Measurements from ENCODE around the gene ACTR5. TPM values are rescaled to one million over a fixed set of nuclear protein-coding genes. Genes with fewer than 3 reads are reported as not detected.
"Not testable (repeated sequence)": the region's sequence is repeated elsewhere in the genome, so short reads cannot be mapped to it uniquely, and the experiment has no call there.

Gene ACTR5
- total RNA-seq, 1 experiment from 2014 or later = 12.9 TPM

DNA sequence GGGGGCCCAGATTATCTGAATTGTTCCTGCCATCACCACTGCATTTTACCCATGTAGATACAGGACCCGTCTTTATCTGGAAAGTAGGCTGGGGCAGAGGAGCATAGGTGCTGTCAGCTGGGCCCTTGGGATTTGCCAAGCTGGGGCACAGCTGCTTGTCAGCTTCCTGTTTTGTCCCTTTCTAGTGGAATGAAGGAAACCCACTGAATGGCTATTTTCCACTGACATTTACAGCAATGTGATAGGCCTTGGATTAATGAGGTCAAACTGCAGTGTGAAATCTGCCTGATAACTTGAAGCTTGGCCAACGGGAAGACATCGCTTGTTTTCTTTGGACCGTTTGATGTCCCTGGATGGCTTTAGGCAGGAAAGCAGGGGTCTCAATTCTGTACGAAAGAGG lies 63.9 kb downstream of the ACTR5 start:
- intact Hi-C loops (cut with micrococcal nuclease; ENCODE audit: unreplicated experiment) = no loop called here
- Mint-ChIP-seq H3K27ac (ENCODE audit: unreplicated experiment) (no peak overlapping the region), H3K27me3 (ENCODE audit: unreplicated experiment) (peaks cover 87% of the 10 kb centered on the region), H3K4me1 (ENCODE audit: low read depth, unreplicated experiment) (no peaks in the 10 kb centered on the region), H3K4me3 (ENCODE audit: low read depth, unreplicated experiment) (no peak overlapping the region), H3K36me3 (ENCODE audit: insufficient read depth, unreplicated experiment) (no peaks in the 10 kb centered on the region), H3K9me3 (ENCODE audit: low read depth, unreplicated experiment) (no peaks in the 10 kb centered on the region)
- CTCF ChIA-PET = no interaction called here
- TF ChIP-seq, protein P1, sequence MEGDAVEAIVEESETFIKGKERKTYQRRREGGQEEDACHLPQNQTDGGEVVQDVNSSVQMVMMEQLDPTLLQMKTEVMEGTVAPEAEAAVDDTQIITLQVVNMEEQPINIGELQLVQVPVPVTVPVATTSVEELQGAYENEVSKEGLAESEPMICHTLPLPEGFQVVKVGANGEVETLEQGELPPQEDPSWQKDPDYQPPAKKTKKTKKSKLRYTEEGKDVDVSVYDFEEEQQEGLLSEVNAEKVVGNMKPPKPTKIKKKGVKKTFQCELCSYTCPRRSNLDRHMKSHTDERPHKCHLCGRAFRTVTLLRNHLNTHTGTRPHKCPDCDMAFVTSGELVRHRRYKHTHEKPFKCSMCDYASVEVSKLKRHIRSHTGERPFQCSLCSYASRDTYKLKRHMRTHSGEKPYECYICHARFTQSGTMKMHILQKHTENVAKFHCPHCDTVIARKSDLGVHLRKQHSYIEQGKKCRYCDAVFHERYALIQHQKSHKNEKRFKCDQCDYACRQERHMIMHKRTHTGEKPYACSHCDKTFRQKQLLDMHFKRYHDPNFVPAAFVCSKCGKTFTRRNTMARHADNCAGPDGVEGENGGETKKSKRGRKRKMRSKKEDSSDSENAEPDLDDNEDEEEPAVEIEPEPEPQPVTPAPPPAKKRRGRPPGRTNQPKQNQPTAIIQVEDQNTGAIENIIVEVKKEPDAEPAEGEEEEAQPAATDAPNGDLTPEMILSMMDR (IDR thresholded peaks at IDR 0.05; ENCODE audit: unreplicated experiment) = no peak
- DNase-seq = no peak
- BruUV-seq (replicated peaks) = no TSS peak

DNA sequence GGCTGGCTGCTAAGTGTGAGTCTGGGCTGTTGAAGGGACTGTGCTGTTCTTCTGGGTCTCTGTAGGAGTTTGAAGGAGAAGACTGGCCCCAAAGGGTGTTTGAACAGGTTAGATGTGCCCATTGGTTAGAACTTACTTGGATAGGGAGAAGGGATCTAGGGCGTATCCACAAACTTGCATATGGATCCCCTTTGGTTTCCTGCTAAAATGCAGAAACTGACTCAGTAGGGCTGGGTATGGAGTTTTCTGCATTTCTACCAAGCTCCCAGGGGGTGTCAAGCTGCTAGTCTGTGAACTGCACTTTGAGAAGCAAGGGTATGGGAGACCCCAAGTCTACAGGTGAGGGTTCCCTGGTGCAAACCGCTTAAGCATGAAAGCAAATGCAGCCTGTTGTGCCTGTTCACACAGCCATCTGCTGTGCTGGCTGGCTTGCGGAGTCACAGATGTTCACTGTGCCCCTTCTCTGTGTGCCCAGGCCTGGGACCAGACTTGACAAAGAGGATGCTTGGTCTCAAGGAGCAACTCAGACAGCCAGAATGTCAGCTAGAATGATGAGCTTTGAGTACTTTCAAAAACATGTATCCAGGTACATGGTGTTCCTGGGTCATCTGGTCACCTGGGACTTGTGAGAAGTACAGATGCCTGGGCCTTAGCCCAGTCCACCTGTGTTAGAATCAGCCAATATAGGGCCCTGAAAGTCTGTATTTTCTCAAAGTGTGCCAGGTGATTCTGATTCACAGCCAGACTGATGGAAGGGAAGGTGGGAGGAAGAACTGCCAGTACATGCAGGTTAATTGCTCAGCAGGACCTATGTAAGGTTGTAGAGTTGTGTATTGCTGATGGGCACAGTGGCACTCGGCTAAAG lies 64.7 kb downstream of the ACTR5 start:
- no peaks in the 10 kb centered on the region for H3K9me3 Mint-ChIP-seq (ENCODE audit: low read depth, unreplicated experiment)
- H3K36me3 Mint-ChIP-seq (ENCODE audit: insufficient read depth, unreplicated experiment) = no peaks in the 10 kb centered on the region
- no peak overlapping the region for H3K27ac Mint-ChIP-seq (ENCODE audit: unreplicated experiment)
- CTCF ChIA-PET = interaction anchor here (0.6 kb wide), 1 partner anchor 207 kb away, joined by 4 read pairs; no protein-coding TSS in a partner anchor
- H3K27me3 Mint-ChIP-seq (ENCODE audit: unreplicated experiment) = peaks cover 87% of the 10 kb centered on the region
- H3K4me3 Mint-ChIP-seq (ENCODE audit: low read depth, unreplicated experiment) = no peak overlapping the region
- TF ChIP-seq, protein P1 (IDR thresholded peaks at IDR 0.05; ENCODE audit: unreplicated experiment) = no peak
- intact Hi-C loops (cut with micrococcal nuclease; ENCODE audit: unreplicated experiment) = no loop called here
- no peak for DNase-seq
- H3K4me1 Mint-ChIP-seq (ENCODE audit: low read depth, unreplicated experiment) = no peaks in the 10 kb centered on the region
- no TSS peak for BruUV-seq (replicated peaks)

DNA sequence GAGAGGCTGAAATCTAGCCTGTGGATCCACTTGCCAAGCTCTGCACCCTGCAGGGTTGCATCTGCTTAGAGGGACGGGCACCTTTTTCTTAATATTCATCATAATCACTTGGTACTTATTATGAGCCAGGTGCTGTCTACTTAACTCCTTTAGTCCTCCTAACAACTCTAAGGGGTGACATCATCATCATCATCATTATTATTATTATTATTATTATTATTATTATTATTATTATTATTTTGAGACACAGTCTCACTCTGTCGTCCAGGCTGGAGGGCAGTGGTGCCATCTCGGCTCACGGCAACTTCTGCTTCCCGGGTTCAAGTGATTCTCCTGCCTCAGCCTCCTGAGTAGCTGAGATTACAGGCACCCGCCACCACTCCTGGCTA lies 65.3 kb downstream of the ACTR5 start:
- H3K4me3 Mint-ChIP-seq (ENCODE audit: low read depth, unreplicated experiment); H3K4me1 Mint-ChIP-seq (ENCODE audit: low read depth, unreplicated experiment); CTCF ChIA-PET; BruUV-seq (replicated peaks); DNase-seq; intact Hi-C loops (cut with micrococcal nuclease; ENCODE audit: unreplicated experiment); H3K9me3 Mint-ChIP-seq (ENCODE audit: low read depth, unreplicated experiment); H3K36me3 Mint-ChIP-seq (ENCODE audit: insufficient read depth, unreplicated experiment); H3K27ac Mint-ChIP-seq (ENCODE audit: unreplicated experiment): not testable (repeated sequence)
- H3K27me3 Mint-ChIP-seq (ENCODE audit: unreplicated experiment) = peaks cover 87% of the 10 kb centered on the region

DNA sequence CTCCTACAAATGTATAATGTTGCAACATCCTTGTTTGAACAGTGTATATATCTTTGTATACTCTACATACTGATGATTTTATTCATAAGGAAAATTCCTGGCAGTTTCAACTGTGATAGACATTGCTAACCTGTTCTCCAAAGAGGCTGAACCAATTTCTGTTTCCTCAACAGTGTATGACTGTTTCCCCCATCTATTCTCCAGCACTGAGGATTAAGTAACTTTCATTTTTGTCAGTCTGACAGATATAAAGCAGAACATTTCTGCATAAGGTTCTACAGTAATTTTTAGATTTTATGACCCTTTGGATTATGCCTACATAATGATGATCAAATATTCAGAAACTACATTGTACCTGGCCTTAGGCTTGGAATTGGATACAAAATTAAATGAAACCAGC lies 67.2 kb downstream of the ACTR5 start:
- DNase-seq = no peak
- Mint-ChIP-seq H3K27me3 (ENCODE audit: unreplicated experiment) (peaks cover 71% of the 10 kb centered on the region), H3K27ac (ENCODE audit: unreplicated experiment) (no peak overlapping the region), H3K9me3 (ENCODE audit: low read depth, unreplicated experiment) (no peaks in the 10 kb centered on the region), H3K4me1 (ENCODE audit: low read depth, unreplicated experiment) (no peaks in the 10 kb centered on the region), H3K4me3 (ENCODE audit: low read depth, unreplicated experiment) (no peak overlapping the region), H3K36me3 (ENCODE audit: insufficient read depth, unreplicated experiment) (no peaks in the 10 kb centered on the region)
- TF ChIP-seq, protein P1 (IDR thresholded peaks at IDR 0.05; ENCODE audit: unreplicated experiment) = no peak
- intact Hi-C loops (cut with micrococcal nuclease; ENCODE audit: unreplicated experiment) = no loop called here
- CTCF ChIA-PET = no interaction called here
- no TSS peak for BruUV-seq (replicated peaks)
